ENCODE results near the gene ELOVL1.

GRCh38 chr1:43339584-43340232 is 28.1 kb downstream of the ELOVL1 start:
- TF ChIP-seq U2AF2 (IDR thresholded peaks at IDR 0.05; ENCODE audit: low read depth, low read length) (no peak), EZH2 (conservative IDR thresholded peaks at IDR 0.05; ENCODE audit: low read depth, low read length) (no peak), BRCA1 (CRISPR knock-in tag; IDR thresholded peaks at IDR 0.05) (no peak), SP4 (CRISPR knock-in tag; IDR thresholded peaks at IDR 0.05) (no peak), POLR2A (IDR thresholded peaks at IDR 0.05; ENCODE audit: insufficient read depth in 1 of 2, low read depth in 2 of 2, low read length in 2 of 2) (no peak), CTCF (CRISPR knock-in tag; IDR thresholded peaks at IDR 0.05) (no peak), EP300 (IDR thresholded peaks at IDR 0.05; ENCODE audit: low read depth in 2 of 2, low read length in 2 of 2) (no peak), EP300 (CRISPR knock-in tag; IDR thresholded peaks at IDR 0.05; ENCODE audit: borderline replicate concordance) (no peak), PBX3 (CRISPR knock-in tag; IDR thresholded peaks at IDR 0.05; ENCODE audit: borderline replicate concordance) (no peak)
